Liver (tissue), 9 donors: ENCODE measurements around the gene RHO. TPM values are rescaled to one million over a fixed set of nuclear protein-coding genes. Genes with fewer than 3 reads are reported as not detected.

Experiments
- DNase-seq: peaks from one replicate; pipeline ENCODE4 v3.0.0-alpha.2; 2017; ENCODE audit warnings: low spot score
- H3K27ac ChIP-seq, 2 donors: one replicate each; pipeline ENCODE4 v1.7.0; 2013; ENCODE audit warnings: inconsistent platforms in 2 of 2, low read length in 2 of 2, control low read depth in 1 of 2, low read depth in 1 of 2, mild to moderate bottlenecking in 1 of 2
- H3K27me3 ChIP-seq, 4 donors: one replicate each; pipeline versions ENCODE4 v1.6.1 to v1.7.0; 2013; ENCODE audit warnings: low read length in 3 of 4, inconsistent platforms in 1 of 4, mild to moderate bottlenecking in 1 of 4, moderate library complexity in 1 of 4; ENCODE audit not compliant: control insufficient read depth in 4 of 4, insufficient read depth in 4 of 4
- H3K36me3 ChIP-seq, 4 donors: one replicate each; pipeline versions ENCODE4 v1.6.1 to v1.7.0; 2013; ENCODE audit warnings: low read length in 3 of 4, mild to moderate bottlenecking in 3 of 4, low read depth in 1 of 4, moderate library complexity in 1 of 4; ENCODE audit not compliant: control insufficient read depth in 4 of 4, insufficient read depth in 3 of 4
- H3K4me1 ChIP-seq, 4 donors: one replicate each; pipeline versions ENCODE4 v1.6.1 to v1.7.0; 2013; ENCODE audit warnings: low read length in 3 of 4, mild to moderate bottlenecking in 3 of 4, moderate library complexity in 1 of 4; ENCODE audit not compliant: control insufficient read depth in 4 of 4, insufficient read depth in 4 of 4
- H3K4me3 ChIP-seq, 3 donors: one replicate each; pipeline versions ENCODE4 v1.6.1 to v1.7.0; 2013; ENCODE audit warnings: low read length in 3 of 3, control low read depth in 1 of 3, low read depth in 1 of 3, mild to moderate bottlenecking in 1 of 3
- H3K9ac ChIP-seq, 2 donors: one replicate each; pipeline ENCODE4 v1.7.0; 2013; ENCODE audit warnings: low read length in 2 of 2, mild to moderate bottlenecking in 2 of 2, moderate library complexity in 2 of 2, control low read depth in 1 of 2, low read depth in 1 of 2
- H3K9me3 ChIP-seq, 4 donors: one replicate each; pipeline versions ENCODE4 v1.6.1 to v1.7.0; 2013; ENCODE audit warnings: low read length in 3 of 4; ENCODE audit not compliant: control insufficient read depth in 4 of 4
- EGR1 ChIP-seq, 2 donors: IDR thresholded peaks; 2 replicates each; pipeline ENCODE4 v1.6.1; 2016 to 2018; ENCODE audit warnings: antibody characterized with exemption in 2 of 2, low read depth in 2 of 2
- FOXA1 ChIP-seq: IDR thresholded peaks from 2 replicates; pipeline ENCODE4 v1.6.1; 2016; ENCODE audit warnings: antibody characterized with exemption
- FOXA2 ChIP-seq: IDR thresholded peaks from 2 replicates; pipeline ENCODE4 v1.6.1; 2016; ENCODE audit warnings: antibody characterized with exemption
- GABPA ChIP-seq, 2 donors: IDR thresholded peaks in 1 of 2; conservative IDR thresholded peaks in 1 of 2; 2 replicates each; pipeline ENCODE4 v1.6.1; 2016; ENCODE audit warnings: antibody characterized with exemption in 2 of 2, mild to moderate bottlenecking in 1 of 2, moderate library complexity in 1 of 2
- HNF4A ChIP-seq, 2 donors: conservative IDR thresholded peaks; 2 replicates each; pipeline ENCODE4 v1.6.1; 2016; ENCODE audit warnings: antibody characterized with exemption in 2 of 2, mild to moderate bottlenecking in 2 of 2
- HNF4G ChIP-seq: IDR thresholded peaks from 2 replicates; pipeline ENCODE4 v1.6.1; 2016; ENCODE audit warnings: antibody characterized with exemption
- JUND ChIP-seq, 2 donors: IDR thresholded peaks; 2 replicates each; pipeline ENCODE4 v1.6.1; 2016; ENCODE audit warnings: antibody characterized with exemption in 2 of 2
- NR2F2 ChIP-seq: IDR thresholded peaks from 2 replicates; pipeline ENCODE4 v1.6.1; 2016; ENCODE audit warnings: antibody characterized with exemption
- RAD21 ChIP-seq, 2 donors: IDR thresholded peaks; 2 replicates each; pipeline ENCODE4 v1.6.1; 2016; ENCODE audit warnings: antibody characterized with exemption in 2 of 2, mild to moderate bottlenecking in 2 of 2
- REST ChIP-seq: IDR thresholded peaks from 2 replicates; pipeline ENCODE4 v1.6.1; 2016; ENCODE audit warnings: antibody characterized with exemption, mild to moderate bottlenecking
- SP1 ChIP-seq: IDR thresholded peaks from 2 replicates; pipeline ENCODE4 v1.6.1; 2018; ENCODE audit warnings: antibody characterized with exemption, mild to moderate bottlenecking
- TAF1 ChIP-seq: conservative IDR thresholded peaks from 2 replicates; pipeline ENCODE4 v1.6.1; 2016; ENCODE audit warnings: antibody characterized with exemption, mild to moderate bottlenecking
- YY1 ChIP-seq: IDR thresholded peaks from 2 replicates; pipeline ENCODE4 v1.6.1; 2016; ENCODE audit warnings: antibody characterized with exemption, mild to moderate bottlenecking
- WGBS: extraction: QIAGEN DNeasy Blood & Tissue Kit; methylation state at CpG from one replicate; pipeline ENCODE4 v1.1.7; 2013; 5-methylcytosine and 5-hydroxymethylcytosine counted together
- polyA plus RNA-seq, 2 donors: library from polyadenylated mRNA; stranded (reverse) in 1 of 2; unstranded in 1 of 2; fragments of 200-250 nt in 1 of 2; fragments of >200 nt in 1 of 2; fragmentation: Nextera tagmentation in 1 of 2; extraction: Ambion mirVana in 1 of 2; gene quantifications; one replicate each; pipeline versions ENCODE4 v1.2.1 to v1.2.3, GENCODE V29; 2013 to 2015
- total RNA-seq, 2 donors: library from RNA; depleted of rRNA; stranded (reverse); fragments of >200 nt; gene quantifications; one replicate each; pipeline ENCODE4 v1.2.3, GENCODE V29; 2014
- TF ChIP-seq, protein P1 (sequence below): IDR thresholded peaks from 2 replicates; pipeline ENCODE4 v1.6.1; 2016; ENCODE audit warnings: antibody characterized with exemption
- TF ChIP-seq, protein P2 (sequence below): IDR thresholded peaks from 2 replicates; pipeline ENCODE4 v1.6.1; 2016; ENCODE audit warnings: antibody characterized with exemption
- TF ChIP-seq, protein P3 (sequence below): IDR thresholded peaks from 2 replicates; pipeline ENCODE4 v1.6.1; 2016; ENCODE audit warnings: antibody characterized with exemption
- TF ChIP-seq, protein P4 (sequence below): fragments of 150-350 bp; IDR thresholded peaks from 2 replicates; pipeline ENCODE4 v1.5.1; 2017; ENCODE audit warnings: improper control_type of control experiment, low read depth, low read length; ENCODE audit not compliant: missing input control
- donor health status: healthy.
- donor health status: healthy.
- donor health status: healthy.
- donor health status: healthy.
- donor health status: healthy.

RHO gene
- total and polyA plus RNA-seq, 4 donors, result not detected

DNA sequence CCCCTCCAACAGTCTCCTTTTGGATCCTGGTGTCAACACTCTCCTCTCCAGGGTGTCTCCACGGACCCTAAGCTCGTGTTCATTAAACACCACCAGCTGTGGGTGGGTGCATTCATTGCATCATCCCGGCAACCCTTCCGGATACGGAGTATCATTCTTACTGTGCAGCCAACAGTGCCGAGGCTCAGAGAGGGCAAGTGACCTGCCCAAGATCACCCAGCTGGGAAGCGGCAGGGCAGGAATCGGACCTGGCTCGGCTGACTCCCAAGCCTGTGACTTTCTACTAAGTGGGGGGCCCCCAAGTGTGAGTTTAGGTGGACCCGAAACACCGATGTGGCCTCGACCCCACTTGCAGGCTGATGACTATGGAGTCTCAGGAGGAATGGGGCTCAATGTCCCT, 34.9 kb downstream of the RHO start:
- WGBS, result 93% methylated on average over 12 of the region's 12 CpGs
- Histone ChIP-seq H3K27ac (no peak overlapping the region), H3K36me3 (peaks cover 0 to 3% (median under 1%) of the 10 kb centered on the region in 4 donors)

GRCh38 chr3:129563850-129564535, 35.6 kb downstream of the RHO start:
- WGBS, result 89% methylated on average over 8 of the region's 8 CpGs
- H3K4me3 ChIP-seq, result no peak overlapping the region

More for the DNA sequence above, 34.9 kb downstream of the RHO start:
- no peaks in the 10 kb centered on the region for H3K9me3 ChIP-seq
- no peak overlapping the region for H3K4me3 ChIP-seq
- H3K4me1 ChIP-seq, result peaks cover 0 to 2% (median 0%) of the 10 kb centered on the region in 4 donors
- H3K9ac ChIP-seq, result no peak overlapping the region
- H3K27me3 ChIP-seq, result no peaks in the 10 kb centered on the region
- TF ChIP-seq RAD21 (IDR thresholded peaks at IDR 0.05), result no peak
- no peak for TF ChIP-seq EGR1 (IDR thresholded peaks at IDR 0.05; ENCODE audit: low read depth in 2 of 2)
- TF ChIP-seq NR2F2, result no peak
- DNase-seq, result no peak

DNA sequence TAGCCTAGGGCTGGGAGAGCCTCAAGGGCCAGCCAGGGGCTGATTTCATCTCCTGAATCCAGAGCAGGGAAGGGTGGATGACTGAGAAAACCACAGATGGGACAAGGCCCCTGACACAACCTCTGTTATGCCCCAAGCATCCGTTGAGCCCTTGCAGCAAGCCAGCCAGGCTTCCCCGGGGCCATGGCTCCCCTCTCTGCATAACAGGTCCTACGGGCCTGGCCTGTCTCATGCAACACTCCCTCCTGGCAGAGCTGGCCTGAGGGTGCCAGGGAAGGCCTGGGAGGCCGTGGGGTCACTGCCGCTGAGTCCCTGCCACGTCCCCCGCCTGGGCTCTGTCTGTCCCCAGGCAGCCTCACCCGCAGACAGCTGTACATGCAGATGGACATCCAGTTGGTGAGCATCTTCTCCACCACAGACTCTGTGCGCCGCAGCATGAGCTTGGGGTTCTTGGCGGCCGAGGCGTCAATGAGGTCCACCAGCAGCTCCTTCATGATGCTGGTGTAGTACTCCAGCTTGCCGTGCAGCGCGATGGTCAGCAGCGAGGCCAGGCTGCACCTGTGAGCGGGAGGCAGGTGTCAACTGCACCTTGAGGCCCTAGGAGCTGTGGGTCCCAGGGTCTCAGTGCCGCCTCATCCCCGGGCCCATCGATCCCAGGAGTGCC, 36.7 kb downstream of the RHO start:
- no peaks in the 10 kb centered on the region for H3K9me3 ChIP-seq
- H3K27me3 ChIP-seq, result no peaks in the 10 kb centered on the region
- H3K9ac ChIP-seq, result no peak overlapping the region
- H3K4me3 ChIP-seq, result no peak overlapping the region
- WGBS, result 95% methylated on average over 21 of the region's 21 CpGs
- H3K36me3 ChIP-seq, result peaks cover 0 to 3% (median under 1%) of the 10 kb centered on the region in 4 donors
- H3K27ac ChIP-seq, result no peak overlapping the region
- TF ChIP-seq, protein P1, sequence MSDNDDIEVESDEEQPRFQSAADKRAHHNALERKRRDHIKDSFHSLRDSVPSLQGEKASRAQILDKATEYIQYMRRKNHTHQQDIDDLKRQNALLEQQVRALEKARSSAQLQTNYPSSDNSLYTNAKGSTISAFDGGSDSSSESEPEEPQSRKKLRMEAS, result no peak
- TF ChIP-seq YY1 (no peak), FOXA2 (no peak), FOXA1 (no peak), REST (no peak), HNF4G (no peak), JUND (IDR thresholded peaks at IDR 0.05) (no peak), EGR1 (IDR thresholded peaks at IDR 0.05; ENCODE audit: low read depth in 2 of 2) (no peak), NR2F2 (no peak), TAF1 (no peak), GABPA (IDR thresholded peaks at IDR 0.05 in 1 of 2, conservative IDR thresholded peaks at IDR 0.05 in 1 of 2) (no peak), HNF4A (conservative IDR thresholded peaks at IDR 0.05) (no peak), RAD21 (IDR thresholded peaks at IDR 0.05) (no peak)
- TF ChIP-seq, protein P2, sequence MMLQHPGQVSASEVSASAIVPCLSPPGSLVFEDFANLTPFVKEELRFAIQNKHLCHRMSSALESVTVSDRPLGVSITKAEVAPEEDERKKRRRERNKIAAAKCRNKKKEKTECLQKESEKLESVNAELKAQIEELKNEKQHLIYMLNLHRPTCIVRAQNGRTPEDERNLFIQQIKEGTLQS, result no peak
- TF ChIP-seq, protein P3, sequence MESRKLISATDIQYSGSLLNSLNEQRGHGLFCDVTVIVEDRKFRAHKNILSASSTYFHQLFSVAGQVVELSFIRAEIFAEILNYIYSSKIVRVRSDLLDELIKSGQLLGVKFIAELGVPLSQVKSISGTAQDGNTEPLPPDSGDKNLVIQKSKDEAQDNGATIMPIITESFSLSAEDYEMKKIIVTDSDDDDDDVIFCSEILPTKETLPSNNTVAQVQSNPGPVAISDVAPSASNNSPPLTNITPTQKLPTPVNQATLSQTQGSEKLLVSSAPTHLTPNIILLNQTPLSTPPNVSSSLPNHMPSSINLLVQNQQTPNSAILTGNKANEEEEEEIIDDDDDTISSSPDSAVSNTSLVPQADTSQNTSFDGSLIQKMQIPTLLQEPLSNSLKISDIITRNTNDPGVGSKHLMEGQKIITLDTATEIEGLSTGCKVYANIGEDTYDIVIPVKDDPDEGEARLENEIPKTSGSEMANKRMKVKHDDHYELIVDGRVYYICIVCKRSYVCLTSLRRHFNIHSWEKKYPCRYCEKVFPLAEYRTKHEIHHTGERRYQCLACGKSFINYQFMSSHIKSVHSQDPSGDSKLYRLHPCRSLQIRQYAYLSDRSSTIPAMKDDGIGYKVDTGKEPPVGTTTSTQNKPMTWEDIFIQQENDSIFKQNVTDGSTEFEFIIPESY, result no peak
- TF ChIP-seq, protein P4, sequence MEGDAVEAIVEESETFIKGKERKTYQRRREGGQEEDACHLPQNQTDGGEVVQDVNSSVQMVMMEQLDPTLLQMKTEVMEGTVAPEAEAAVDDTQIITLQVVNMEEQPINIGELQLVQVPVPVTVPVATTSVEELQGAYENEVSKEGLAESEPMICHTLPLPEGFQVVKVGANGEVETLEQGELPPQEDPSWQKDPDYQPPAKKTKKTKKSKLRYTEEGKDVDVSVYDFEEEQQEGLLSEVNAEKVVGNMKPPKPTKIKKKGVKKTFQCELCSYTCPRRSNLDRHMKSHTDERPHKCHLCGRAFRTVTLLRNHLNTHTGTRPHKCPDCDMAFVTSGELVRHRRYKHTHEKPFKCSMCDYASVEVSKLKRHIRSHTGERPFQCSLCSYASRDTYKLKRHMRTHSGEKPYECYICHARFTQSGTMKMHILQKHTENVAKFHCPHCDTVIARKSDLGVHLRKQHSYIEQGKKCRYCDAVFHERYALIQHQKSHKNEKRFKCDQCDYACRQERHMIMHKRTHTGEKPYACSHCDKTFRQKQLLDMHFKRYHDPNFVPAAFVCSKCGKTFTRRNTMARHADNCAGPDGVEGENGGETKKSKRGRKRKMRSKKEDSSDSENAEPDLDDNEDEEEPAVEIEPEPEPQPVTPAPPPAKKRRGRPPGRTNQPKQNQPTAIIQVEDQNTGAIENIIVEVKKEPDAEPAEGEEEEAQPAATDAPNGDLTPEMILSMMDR, result no peak
- H3K4me1 ChIP-seq, result no peaks in the 10 kb centered on the region
- DNase-seq, result no peak

More at GRCh38 chr3:129563850-129564535, 35.6 kb downstream of the RHO start:
- Histone ChIP-seq H3K27ac (no peak overlapping the region), H3K9ac (no peak overlapping the region), H3K4me1 (no peaks in the 10 kb centered on the region), H3K36me3 (peaks cover 0 to 3% (median under 1%) of the 10 kb centered on the region in 4 donors), H3K27me3 (no peaks in the 10 kb centered on the region), H3K9me3 (no peaks in the 10 kb centered on the region)
- TF ChIP-seq SP1 (no peak), EGR1 (IDR thresholded peaks at IDR 0.05; ENCODE audit: low read depth in 2 of 2) (no peak)
- DNase-seq, result no peak
